Neural cell (in vitro differentiated cells): ENCODE results near the gene MICALL1. TPM values are rescaled to one million over a fixed set of nuclear protein-coding genes. Genes with fewer than 3 reads are reported as not detected.

Experiments used
- H2AFZ ChIP-seq: fragments of 200-600, 300-800 bp; sonication (generic), shearing (Covaris generic); 2 replicates; pipeline ENCODE4 v1.6.0; 2014; ENCODE audit warnings: low read depth, mild to moderate bottlenecking, antibody characterized with exemption, low read length, moderate library complexity
- H3F3A ChIP-seq: fragments of 200-600 bp; shearing (Covaris generic); 2 replicates; pipeline ENCODE4 v1.6.1; 2016; ENCODE audit warnings: mild to moderate bottlenecking, moderate library complexity, mixed read lengths, antibody characterized with exemption, low read length; ENCODE audit not compliant: insufficient read depth, poor library complexity, severe bottlenecking
- H3K27ac ChIP-seq: fragments of 200-600, 300-800 bp; sonication (generic), shearing (Covaris generic); 2 replicates; pipeline ENCODE4 v1.5.1; 2014; ENCODE audit warnings: mild to moderate bottlenecking, low read length, moderate library complexity
- H3K27me3 ChIP-seq: fragments of 300-800, 200-600 bp; sonication (generic), shearing (Covaris generic); 2 replicates; pipeline ENCODE4 v1.6.0; 2014; ENCODE audit warnings: mild to moderate bottlenecking, low read depth, low read length, moderate library complexity; ENCODE audit not compliant: insufficient read depth
- H3K36me3 ChIP-seq: fragments of 300-800, 200-600 bp; sonication (generic), shearing (Covaris generic); 2 replicates; pipeline ENCODE4 v1.5.1; 2014; ENCODE audit warnings: mild to moderate bottlenecking, antibody characterized with exemption, low read length, moderate library complexity; ENCODE audit not compliant: insufficient read depth
- H3K4me2 ChIP-seq: fragments of 300-800, 200-600 bp; sonication (generic), shearing (Covaris generic); 2 replicates; pipeline ENCODE4 v1.6.0; 2014; ENCODE audit warnings: mild to moderate bottlenecking, low read length
- H3K4me3 ChIP-seq: fragments of 300-800, 200-600 bp; sonication (generic), shearing (Covaris generic); 2 replicates; pipeline ENCODE4 v1.5.1; 2014; ENCODE audit warnings: mild to moderate bottlenecking, low read length, moderate library complexity
- H3K79me2 ChIP-seq: fragments of 200-600 bp; shearing (Covaris generic); replicated peaks from 2 replicates; pipeline ENCODE4 v1.6.0; 2014; ENCODE audit warnings: mild to moderate bottlenecking, low read length, moderate library complexity; ENCODE audit not compliant: insufficient read depth
- H3K9ac ChIP-seq: fragments of 300-800, 200-600 bp; sonication (generic), shearing (Covaris generic); 2 replicates; pipeline ENCODE4 v1.6.1; 2016; ENCODE audit warnings: mild to moderate bottlenecking, low read length, mixed read lengths
- H3K9me2 ChIP-seq: fragments of 200-600 bp; shearing (Covaris generic); 2 replicates; pipeline ENCODE4 v1.6.1; 2016; ENCODE audit warnings: mild to moderate bottlenecking, low read length, mixed read lengths; ENCODE audit not compliant: insufficient read depth
- H3K9me3 ChIP-seq: fragments of 200-600, 300-800 bp; sonication (generic), shearing (Covaris generic); 2 replicates; pipeline ENCODE4 v1.6.1; 2016; ENCODE audit warnings: mild to moderate bottlenecking, mixed run types, low read length, moderate library complexity, mixed read lengths
- H4K20me1 ChIP-seq: fragments of 200-600 bp; shearing (Covaris generic); 2 replicates; pipeline ENCODE4 v1.6.1; 2016; ENCODE audit warnings: mild to moderate bottlenecking, mixed run types; ENCODE audit not compliant: insufficient read depth
- EP300 ChIP-seq: fragments of 450-650 bp; conservative IDR thresholded peaks from 2 replicates; pipeline ENCODE4 v1.6.1; 2014; ENCODE audit warnings: antibody characterized with exemption, mild to moderate bottlenecking, moderate library complexity; ENCODE audit not compliant: poor library complexity, severe bottlenecking
- EZH2 ChIP-seq: fragments of 200-600, 300-800 bp; shearing (Covaris generic), sonication (generic); IDR thresholded peaks from 2 replicates; pipeline ENCODE4 v1.6.1; 2014; ENCODE audit warnings: antibody characterized with exemption, low read length, borderline replicate concordance, mild to moderate bottlenecking; ENCODE audit not compliant: insufficient read depth, poor library complexity, severe bottlenecking
- MXI1 ChIP-seq: fragments of 450-650 bp; conservative IDR thresholded peaks from 2 replicates; pipeline ENCODE4 v1.6.1; 2014; ENCODE audit warnings: antibody characterized with exemption, mild to moderate bottlenecking; ENCODE audit not compliant: poor library complexity, severe bottlenecking
- POLR2AphosphoS5 ChIP-seq: IDR thresholded peaks from 2 replicates; pipeline ENCODE4 v1.6.1; 2012
- RAD21 ChIP-seq: fragments of 450-650 bp; conservative IDR thresholded peaks from 2 replicates; pipeline ENCODE4 v1.6.1; 2014; ENCODE audit warnings: antibody characterized with exemption, mild to moderate bottlenecking, moderate library complexity
- SMC3 ChIP-seq: fragments of 450-650 bp; conservative IDR thresholded peaks from 2 replicates; pipeline ENCODE4 v1.6.1; 2014; ENCODE audit warnings: antibody characterized with exemption, mild to moderate bottlenecking, moderate library complexity; ENCODE audit not compliant: poor library complexity
- TAF1 ChIP-seq: IDR thresholded peaks from 2 replicates; pipeline ENCODE4 v1.6.1; 2012; ENCODE audit warnings: low read depth
- polyA plus RNA-seq: library from polyadenylated mRNA; depleted of rRNA; stranded (reverse); fragments of >200 nt; gene quantifications from 2 replicates; pipeline ENCODE4 v1.2.3, GENCODE V29; 2014
- TF ChIP-seq, protein P1 (sequence below): fragments of 450-650 bp; IDR thresholded peaks from 2 replicates; pipeline ENCODE4 v1.5.1; 2014; ENCODE audit warnings: antibody characterized with exemption, mild to moderate bottlenecking, moderate library complexity; ENCODE audit not compliant: poor library complexity, severe bottlenecking
- TF ChIP-seq, protein P2 (sequence below): IDR thresholded peaks from 2 replicates; pipeline ENCODE4 v1.6.1; 2012; ENCODE audit warnings: borderline replicate concordance

The MICALL1 gene
- polyA plus RNA-seq, 1 donor from 2014 or later = 11.4 TPM

DNA sequence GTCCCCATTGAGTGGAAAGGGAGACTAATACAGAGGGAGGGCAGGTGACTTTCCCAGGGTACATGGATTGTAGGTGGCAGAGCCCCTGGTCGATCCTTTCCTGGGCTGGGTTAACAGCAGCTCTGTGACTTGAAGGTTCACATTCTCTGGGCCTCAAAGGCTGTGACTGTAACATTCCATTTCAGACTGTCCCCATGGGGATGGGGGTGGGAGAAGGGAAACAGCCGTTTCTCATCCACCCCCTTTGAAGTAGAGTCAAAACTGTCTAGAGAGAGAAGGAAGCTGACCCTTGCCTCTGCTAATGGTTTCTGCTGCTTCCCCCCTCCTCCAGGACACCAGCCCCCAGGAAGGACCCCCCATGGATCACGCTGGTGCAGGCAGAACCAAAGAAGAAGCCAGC lies 19.2 kb downstream of the MICALL1 start:
- Histone ChIP-seq H4K20me1 (no peaks in the 10 kb centered on the region), H3K9ac (no peak overlapping the region), H3K27me3 (no peaks in the 10 kb centered on the region), H2AFZ (no peak overlapping the region), H3K27ac (no peak overlapping the region), H3K4me3 (no peak overlapping the region), H3K79me2 (no peaks in the 10 kb centered on the region), H3K36me3 (no peaks in the 10 kb centered on the region), H3F3A (no peaks in the 10 kb centered on the region), H3K9me2 (no peaks in the 10 kb centered on the region), H3K4me2 (no peak overlapping the region), H3K9me3 (no peaks in the 10 kb centered on the region)
- TF ChIP-seq MXI1 (no peak), EP300 (no peak), TAF1 (no peak), POLR2AphosphoS5 (no peak), SMC3 (no peak), RAD21 (no peak), EZH2 (no peak)
- TF ChIP-seq, protein P1, sequence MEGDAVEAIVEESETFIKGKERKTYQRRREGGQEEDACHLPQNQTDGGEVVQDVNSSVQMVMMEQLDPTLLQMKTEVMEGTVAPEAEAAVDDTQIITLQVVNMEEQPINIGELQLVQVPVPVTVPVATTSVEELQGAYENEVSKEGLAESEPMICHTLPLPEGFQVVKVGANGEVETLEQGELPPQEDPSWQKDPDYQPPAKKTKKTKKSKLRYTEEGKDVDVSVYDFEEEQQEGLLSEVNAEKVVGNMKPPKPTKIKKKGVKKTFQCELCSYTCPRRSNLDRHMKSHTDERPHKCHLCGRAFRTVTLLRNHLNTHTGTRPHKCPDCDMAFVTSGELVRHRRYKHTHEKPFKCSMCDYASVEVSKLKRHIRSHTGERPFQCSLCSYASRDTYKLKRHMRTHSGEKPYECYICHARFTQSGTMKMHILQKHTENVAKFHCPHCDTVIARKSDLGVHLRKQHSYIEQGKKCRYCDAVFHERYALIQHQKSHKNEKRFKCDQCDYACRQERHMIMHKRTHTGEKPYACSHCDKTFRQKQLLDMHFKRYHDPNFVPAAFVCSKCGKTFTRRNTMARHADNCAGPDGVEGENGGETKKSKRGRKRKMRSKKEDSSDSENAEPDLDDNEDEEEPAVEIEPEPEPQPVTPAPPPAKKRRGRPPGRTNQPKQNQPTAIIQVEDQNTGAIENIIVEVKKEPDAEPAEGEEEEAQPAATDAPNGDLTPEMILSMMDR = no peak
- TF ChIP-seq, protein P2, sequence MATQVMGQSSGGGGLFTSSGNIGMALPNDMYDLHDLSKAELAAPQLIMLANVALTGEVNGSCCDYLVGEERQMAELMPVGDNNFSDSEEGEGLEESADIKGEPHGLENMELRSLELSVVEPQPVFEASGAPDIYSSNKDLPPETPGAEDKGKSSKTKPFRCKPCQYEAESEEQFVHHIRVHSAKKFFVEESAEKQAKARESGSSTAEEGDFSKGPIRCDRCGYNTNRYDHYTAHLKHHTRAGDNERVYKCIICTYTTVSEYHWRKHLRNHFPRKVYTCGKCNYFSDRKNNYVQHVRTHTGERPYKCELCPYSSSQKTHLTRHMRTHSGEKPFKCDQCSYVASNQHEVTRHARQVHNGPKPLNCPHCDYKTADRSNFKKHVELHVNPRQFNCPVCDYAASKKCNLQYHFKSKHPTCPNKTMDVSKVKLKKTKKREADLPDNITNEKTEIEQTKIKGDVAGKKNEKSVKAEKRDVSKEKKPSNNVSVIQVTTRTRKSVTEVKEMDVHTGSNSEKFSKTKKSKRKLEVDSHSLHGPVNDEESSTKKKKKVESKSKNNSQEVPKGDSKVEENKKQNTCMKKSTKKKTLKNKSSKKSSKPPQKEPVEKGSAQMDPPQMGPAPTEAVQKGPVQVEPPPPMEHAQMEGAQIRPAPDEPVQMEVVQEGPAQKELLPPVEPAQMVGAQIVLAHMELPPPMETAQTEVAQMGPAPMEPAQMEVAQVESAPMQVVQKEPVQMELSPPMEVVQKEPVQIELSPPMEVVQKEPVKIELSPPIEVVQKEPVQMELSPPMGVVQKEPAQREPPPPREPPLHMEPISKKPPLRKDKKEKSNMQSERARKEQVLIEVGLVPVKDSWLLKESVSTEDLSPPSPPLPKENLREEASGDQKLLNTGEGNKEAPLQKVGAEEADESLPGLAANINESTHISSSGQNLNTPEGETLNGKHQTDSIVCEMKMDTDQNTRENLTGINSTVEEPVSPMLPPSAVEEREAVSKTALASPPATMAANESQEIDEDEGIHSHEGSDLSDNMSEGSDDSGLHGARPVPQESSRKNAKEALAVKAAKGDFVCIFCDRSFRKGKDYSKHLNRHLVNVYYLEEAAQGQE = no peak

DNA sequence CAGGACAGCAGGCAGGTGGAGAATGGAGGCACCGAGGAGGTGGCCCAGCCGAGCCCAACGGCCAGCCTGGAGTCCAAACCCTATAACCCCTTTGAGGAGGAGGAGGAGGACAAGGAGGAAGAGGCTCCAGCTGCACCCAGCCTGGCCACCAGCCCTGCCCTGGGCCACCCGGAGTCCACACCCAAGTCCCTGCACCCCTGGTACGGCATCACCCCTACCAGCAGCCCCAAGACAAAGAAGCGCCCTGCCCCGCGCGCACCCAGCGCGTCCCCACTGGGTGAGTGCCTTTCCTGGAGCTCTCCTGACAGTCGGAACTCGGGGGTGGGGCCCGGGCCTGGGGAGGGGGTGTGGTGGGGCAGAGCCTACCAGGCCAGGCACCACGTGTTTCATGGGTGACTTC lies 19.7 kb downstream of the MICALL1 start:
- TF ChIP-seq, protein P1 = no peak
- no peak for TF ChIP-seq POLR2AphosphoS5
- TF ChIP-seq RAD21 = no peak
- TF ChIP-seq EP300 = no peak
- TF ChIP-seq MXI1 = no peak
- no peak for TF ChIP-seq EZH2
- TF ChIP-seq, protein P2 = no peak
- TF ChIP-seq TAF1 = no peak
- no peak for TF ChIP-seq SMC3
- Histone ChIP-seq H3K9ac (no peak overlapping the region), H2AFZ (no peak overlapping the region), H3K9me2 (no peaks in the 10 kb centered on the region), H3K9me3 (no peaks in the 10 kb centered on the region), H3K79me2 (no peaks in the 10 kb centered on the region), H3K4me2 (no peak overlapping the region), H3K27me3 (no peaks in the 10 kb centered on the region), H3K27ac (no peak overlapping the region), H3F3A (no peaks in the 10 kb centered on the region), H3K36me3 (no peaks in the 10 kb centered on the region), H4K20me1 (no peaks in the 10 kb centered on the region), H3K4me3 (no peak overlapping the region)
